Gastrocnemius medialis (tissue), 4 donors: ENCODE results near the gene BTG1. TPM values are rescaled to one million over a fixed set of nuclear protein-coding genes. Genes with fewer than 3 reads are reported as not detected.

ENCODE experiments used
- ATAC-seq, 2 donors: fragments of 150-250 bp; one replicate each; pipeline ENCODE4 v1.9.1; 2016
- DNase-seq, 2 donors: peaks; one replicate each; pipeline ENCODE4 v3.0.0-alpha.2; 2019
- H3K27ac ChIP-seq, 4 donors: fragments of 200-600 bp; sonication (generic); 1 replicate in 1 of 4; 2 replicates in 3 of 4; pipeline ENCODE4 v1.5.1; 2016 to 2018; ENCODE audit warnings: mild to moderate bottlenecking in 2 of 4, moderate library complexity in 1 of 4
- H3K27me3 ChIP-seq, 3 donors: fragments of 200-600 bp; sonication (generic) in 2 of 3; 1 replicate in 1 of 3; 2 replicates in 2 of 3; pipeline versions ENCODE4 v1.5.1 to v1.6.0; 2016 to 2019; ENCODE audit warnings: mild to moderate bottlenecking in 1 of 3, moderate library complexity in 1 of 3
- H3K36me3 ChIP-seq, 2 donors: fragments of 200-600 bp; sonication (generic) in 1 of 2; one replicate each; pipeline ENCODE4 v1.5.1; 2017 to 2018
- H3K4me1 ChIP-seq, 2 donors: fragments of 200-600 bp; sonication (generic) in 1 of 2; one replicate each; pipeline ENCODE4 v1.5.1; 2016 to 2017; ENCODE audit warnings: mild to moderate bottlenecking in 2 of 2
- H3K4me3 ChIP-seq, 4 donors: fragments of 200-600 bp; sonication (generic) in 3 of 4; 1 replicate in 1 of 4; 2 replicates in 3 of 4; pipeline ENCODE4 v1.5.1; 2016 to 2019; ENCODE audit warnings: mild to moderate bottlenecking in 2 of 4
- H3K9me3 ChIP-seq, 3 donors: fragments of 200-600 bp; sonication (generic) in 2 of 3; 1 replicate in 1 of 3; 2 replicates in 2 of 3; pipeline ENCODE4 v1.5.1; 2016 to 2019
- CTCF ChIP-seq, 5 experiments: fragments of 450-650 bp in 3 of 5; fragments of 200-600 bp in 2 of 5; sonication (generic) in 2 of 5; IDR thresholded peaks in 4 of 5; conservative IDR thresholded peaks in 1 of 5; 1 replicate in 4 of 5; 2 replicates in 1 of 5; pipeline ENCODE4 v1.5.1; 2016 to 2019; ENCODE audit warnings: antibody characterized with exemption in 5 of 5, mild to moderate bottlenecking in 3 of 5, moderate library complexity in 3 of 5
- POLR2A ChIP-seq, 2 donors: fragments of 450-650 bp; IDR thresholded peaks; one replicate each; pipeline ENCODE4 v1.6.1; 2017; ENCODE audit warnings: antibody characterized with exemption in 2 of 2, mild to moderate bottlenecking in 2 of 2, moderate library complexity in 2 of 2
- in situ Hi-C, 4 donors: fragments of 200-750 bp; cut with MboI; loops; one replicate each; pipeline versions ENCODE4 v1.15.0 to v1.8.0; 2017; ENCODE audit warnings: low sequenced_read_pairs in 4 of 4
- intact Hi-C: fragments of 100-400 bp; cut with DNase I; formaldehyde crosslinking; loops from one replicate; pipeline ENCODE4 v1.15.1; 2023; ENCODE audit warnings: low total_unique reads
- total RNA-seq, 4 donors: library from RNA; depleted of rRNA; stranded (reverse); fragments of >200 nt; gene quantifications; one replicate each; pipeline versions ENCODE4 v1.1.0 to v1.2.3, GENCODE V29; 2016

Gene BTG1
- total RNA-seq, 4 donors from 2014 or later = 12.5 to 33.1 (median 16.5) TPM

- Histone ChIP-seq H3K27me3 (no peaks in the 10 kb centered on the region), H3K9me3 (peaks cover 0 to 5% (median 0%) of the 10 kb centered on the region in 3 donors), H3K27ac (no peak overlapping the region), H3K36me3 (no peaks in the 10 kb centered on the region), H3K4me3 (no peak overlapping the region), H3K4me1 (no peaks in the 10 kb centered on the region)
- in situ Hi-C loops (no loop called here), intact Hi-C loops (no loop called here)
- ATAC-seq (no peak), DNase-seq (no peak)
- TF ChIP-seq POLR2A (IDR thresholded peaks at IDR 0.05) (no peak), CTCF (IDR thresholded peaks at IDR 0.05 in 4 of 5, conservative IDR thresholded peaks at IDR 0.05 in 1 of 5) (no peak)
Measured at GRCh38 chr12:92121826-92122225, 23.8 kb downstream of the BTG1 start.

GRCh38 chr12:92118826-92119536, 26.7 kb downstream of the BTG1 start:
- Histone ChIP-seq H3K27ac (no peak overlapping the region), H3K27me3 (no peaks in the 10 kb centered on the region), H3K36me3 (no peaks in the 10 kb centered on the region), H3K9me3 (peaks cover 0 to 5% (median 0%) of the 10 kb centered on the region in 3 donors), H3K4me3 (no peak overlapping the region), H3K4me1 (no peaks in the 10 kb centered on the region)
- no peak for TF ChIP-seq CTCF (IDR thresholded peaks at IDR 0.05 in 4 of 5, conservative IDR thresholded peaks at IDR 0.05 in 1 of 5)
- no peak for TF ChIP-seq POLR2A (IDR thresholded peaks at IDR 0.05)
- in situ Hi-C loops = no loop called here
- DNase-seq (no peak), ATAC-seq (no peak)
- intact Hi-C loops = no loop called here

- Histone ChIP-seq H3K27me3 (no peaks in the 10 kb centered on the region), H3K4me1 (no peaks in the 10 kb centered on the region), H3K4me3 (no peak overlapping the region), H3K36me3 (no peaks in the 10 kb centered on the region), H3K9me3 (peaks cover 0 to 5% (median 0%) of the 10 kb centered on the region in 3 donors), H3K27ac (no peak overlapping the region)
- intact Hi-C loops (no loop called here), in situ Hi-C loops (no loop called here)
- DNase-seq = no peak
- ATAC-seq = no peak
- TF ChIP-seq POLR2A (IDR thresholded peaks at IDR 0.05) (no peak), CTCF (IDR thresholded peaks at IDR 0.05 in 4 of 5, conservative IDR thresholded peaks at IDR 0.05 in 1 of 5) (no peak)
Measured at GRCh38 chr12:92114834-92115233, 30.8 kb downstream of the BTG1 start.

- Histone ChIP-seq H3K9me3 (no peaks in the 10 kb centered on the region), H3K4me1 (no peaks in the 10 kb centered on the region), H3K36me3 (no peaks in the 10 kb centered on the region), H3K4me3 (no peak overlapping the region), H3K27ac (no peak overlapping the region), H3K27me3 (no peaks in the 10 kb centered on the region)
- DNase-seq (no peak), ATAC-seq (no peak)
- intact Hi-C loops (no loop called here), in situ Hi-C loops (no loop called here)
- no peak for TF ChIP-seq CTCF (IDR thresholded peaks at IDR 0.05 in 4 of 5, conservative IDR thresholded peaks at IDR 0.05 in 1 of 5)
- TF ChIP-seq POLR2A (IDR thresholded peaks at IDR 0.05) = no peak
Measured at GRCh38 chr12:92111256-92111655, 34.4 kb downstream of the BTG1 start.
